Neural progenitor cell (in vitro differentiated cells): ENCODE data around the gene CARF. TPM values are rescaled to one million over a fixed set of nuclear protein-coding genes. Genes with fewer than 3 reads are reported as not detected.

Experiments
- DNase-seq: peaks from one replicate; pipeline ENCODE4 v3.0.0-alpha.2; 2016; ENCODE audit warnings: low spot score
- H2AFZ ChIP-seq: fragments of 200-600 bp; sonication (generic); replicated peaks from 2 replicates; pipeline ENCODE4 v1.6.1; 2016; ENCODE audit warnings: antibody characterized with exemption
- H3F3A ChIP-seq: fragments of 200-600 bp; sonication (generic); 2 replicates; pipeline ENCODE4 v1.6.1; 2016; ENCODE audit warnings: antibody characterized with exemption, low read depth
- H3K27ac ChIP-seq: fragments of 200-600 bp; sonication (generic); 2 replicates; pipeline ENCODE4 v1.5.1; 2016; ENCODE audit warnings: mild to moderate bottlenecking
- H3K27me3 ChIP-seq: fragments of 200-600 bp; sonication (generic); 2 replicates; pipeline ENCODE4 v1.6.1; 2016; ENCODE audit warnings: mild to moderate bottlenecking, moderate library complexity
- H3K36me3 ChIP-seq: fragments of 200-600 bp; sonication (generic); 2 replicates; pipeline ENCODE4 v1.5.1; 2016
- H3K4me1 ChIP-seq: fragments of 200-600 bp; sonication (generic); 2 replicates; pipeline ENCODE4 v1.6.1; 2016; ENCODE audit warnings: mixed run types
- H3K4me2 ChIP-seq: fragments of 200-600 bp; sonication (generic); 2 replicates; pipeline ENCODE4 v1.6.1; 2016
- H3K4me3 ChIP-seq: fragments of 200-600 bp; sonication (generic); 2 replicates; pipeline ENCODE4 v1.5.1; 2016
- H3K79me2 ChIP-seq: fragments of 200-600 bp; sonication (generic); 2 replicates; pipeline ENCODE4 v1.6.1; 2016; ENCODE audit warnings: low read depth
- H3K9ac ChIP-seq: fragments of 200-600 bp; sonication (generic); 2 replicates; pipeline ENCODE4 v1.6.1; 2016
- H3K9me3 ChIP-seq: fragments of 200-600 bp; sonication (generic); 2 replicates; pipeline ENCODE4 v1.5.1; 2016; ENCODE audit warnings: low read depth
- H4K20me1 ChIP-seq: fragments of 200-600 bp; sonication (generic); 2 replicates; pipeline ENCODE4 v1.6.1; 2016; ENCODE audit warnings: low read depth
- H3K27ac Mint-ChIP-seq: 3 replicates; pipeline ENCODE4 v1.8.0; 2021; ENCODE audit warnings: mixed read lengths
- H3K27me3 Mint-ChIP-seq: 2 replicates; pipeline ENCODE4 v1.8.0; 2022; ENCODE audit warnings: low read depth, mild to moderate bottlenecking, inconsistent platforms, moderate library complexity, mixed read lengths; ENCODE audit not compliant: insufficient read depth
- H3K36me3 Mint-ChIP-seq: 3 replicates; pipeline ENCODE4 v1.8.0; 2021; ENCODE audit warnings: mixed read lengths
- H3K4me1 Mint-ChIP-seq: 3 replicates; pipeline ENCODE4 v1.8.0; 2021; ENCODE audit warnings: mixed read lengths
- H3K4me3 Mint-ChIP-seq: 3 replicates; pipeline ENCODE4 v1.8.0; 2021; ENCODE audit warnings: mild to moderate bottlenecking, moderate library complexity, mixed read lengths
- H3K9me3 Mint-ChIP-seq: 3 replicates; pipeline ENCODE4 v1.8.0; 2020; ENCODE audit warnings: mixed read lengths
- EZH2 ChIP-seq: fragments of 200-600 bp; sonication (generic); IDR thresholded peaks from 2 replicates; pipeline ENCODE4 v1.6.1; 2017; ENCODE audit warnings: antibody characterized with exemption, mild to moderate bottlenecking, moderate library complexity
- EZH2phosphoT487 ChIP-seq: fragments of 200-600 bp; sonication (generic); IDR thresholded peaks from 2 replicates; pipeline ENCODE4 v1.6.1; 2017; ENCODE audit warnings: antibody characterized with exemption
- total RNA-seq: library from RNA; depleted of rRNA; stranded (reverse); fragments of >200 nt; gene quantifications from 2 replicates; pipeline ENCODE4 v1.2.3, GENCODE V29; 2015; ENCODE audit warnings: low replicate concordance
- TF ChIP-seq, protein P1 (sequence below): fragments of 200-600 bp; sonication (generic); IDR thresholded peaks from 2 replicates; pipeline ENCODE4 v1.5.1; 2017; ENCODE audit warnings: antibody characterized with exemption, mild to moderate bottlenecking

Gene CARF
- total RNA-seq, 1 donor from 2014 or later = 30.9 TPM

GRCh38 chr2:202933958-202934357, 21.9 kb downstream of the CARF start:
- Histone ChIP-seq H3K4me3 (no peak overlapping the region), H3K4me1 (no peaks in the 10 kb centered on the region), H3K4me2 (no peak overlapping the region), H4K20me1 (no peaks in the 10 kb centered on the region), H3K9ac (no peak overlapping the region), H3K27ac (no peak overlapping the region), H3K36me3 (peaks cover 3% of the 10 kb centered on the region), H2AFZ (no peak overlapping the region), H3K27me3 (no peaks in the 10 kb centered on the region), H3K79me2 (no peaks in the 10 kb centered on the region), H3K9me3 (no peaks in the 10 kb centered on the region), H3F3A (no peaks in the 10 kb centered on the region)
- Mint-ChIP-seq H3K9me3 (no peaks in the 10 kb centered on the region), H3K27me3 (peaks cover 2% of the 10 kb centered on the region), H3K4me3 (no peak overlapping the region), H3K4me1 (no peaks in the 10 kb centered on the region), H3K36me3 (peaks cover 21% of the 10 kb centered on the region), H3K27ac (no peak overlapping the region)
- TF ChIP-seq EZH2phosphoT487 (no peak), EZH2 (no peak)
- TF ChIP-seq, protein P1, sequence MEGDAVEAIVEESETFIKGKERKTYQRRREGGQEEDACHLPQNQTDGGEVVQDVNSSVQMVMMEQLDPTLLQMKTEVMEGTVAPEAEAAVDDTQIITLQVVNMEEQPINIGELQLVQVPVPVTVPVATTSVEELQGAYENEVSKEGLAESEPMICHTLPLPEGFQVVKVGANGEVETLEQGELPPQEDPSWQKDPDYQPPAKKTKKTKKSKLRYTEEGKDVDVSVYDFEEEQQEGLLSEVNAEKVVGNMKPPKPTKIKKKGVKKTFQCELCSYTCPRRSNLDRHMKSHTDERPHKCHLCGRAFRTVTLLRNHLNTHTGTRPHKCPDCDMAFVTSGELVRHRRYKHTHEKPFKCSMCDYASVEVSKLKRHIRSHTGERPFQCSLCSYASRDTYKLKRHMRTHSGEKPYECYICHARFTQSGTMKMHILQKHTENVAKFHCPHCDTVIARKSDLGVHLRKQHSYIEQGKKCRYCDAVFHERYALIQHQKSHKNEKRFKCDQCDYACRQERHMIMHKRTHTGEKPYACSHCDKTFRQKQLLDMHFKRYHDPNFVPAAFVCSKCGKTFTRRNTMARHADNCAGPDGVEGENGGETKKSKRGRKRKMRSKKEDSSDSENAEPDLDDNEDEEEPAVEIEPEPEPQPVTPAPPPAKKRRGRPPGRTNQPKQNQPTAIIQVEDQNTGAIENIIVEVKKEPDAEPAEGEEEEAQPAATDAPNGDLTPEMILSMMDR = no peak
- DNase-seq = no peak

- Histone ChIP-seq H4K20me1 (no peaks in the 10 kb centered on the region), H3K36me3 (peaks cover 7% of the 10 kb centered on the region), H3K9ac (no peak overlapping the region), H3F3A (no peaks in the 10 kb centered on the region), H3K4me3 (no peak overlapping the region), H3K9me3 (no peaks in the 10 kb centered on the region), H2AFZ (no peak overlapping the region), H3K4me2 (no peak overlapping the region), H3K79me2 (no peaks in the 10 kb centered on the region), H3K27ac (no peak overlapping the region), H3K4me1 (no peaks in the 10 kb centered on the region), H3K27me3 (no peaks in the 10 kb centered on the region)
- Mint-ChIP-seq H3K4me1 (no peaks in the 10 kb centered on the region), H3K4me3 (no peak overlapping the region), H3K27ac (no peak overlapping the region), H3K36me3 (peaks cover 22% of the 10 kb centered on the region), H3K27me3 (peaks cover 2% of the 10 kb centered on the region), H3K9me3 (no peaks in the 10 kb centered on the region)
- no peak for DNase-seq
- TF ChIP-seq, protein P1 = no peak
- TF ChIP-seq EZH2 (no peak), EZH2phosphoT487 (no peak)
Observed at GRCh38 chr2:202934456-202934855, 22.4 kb downstream of the CARF start.

DNA sequence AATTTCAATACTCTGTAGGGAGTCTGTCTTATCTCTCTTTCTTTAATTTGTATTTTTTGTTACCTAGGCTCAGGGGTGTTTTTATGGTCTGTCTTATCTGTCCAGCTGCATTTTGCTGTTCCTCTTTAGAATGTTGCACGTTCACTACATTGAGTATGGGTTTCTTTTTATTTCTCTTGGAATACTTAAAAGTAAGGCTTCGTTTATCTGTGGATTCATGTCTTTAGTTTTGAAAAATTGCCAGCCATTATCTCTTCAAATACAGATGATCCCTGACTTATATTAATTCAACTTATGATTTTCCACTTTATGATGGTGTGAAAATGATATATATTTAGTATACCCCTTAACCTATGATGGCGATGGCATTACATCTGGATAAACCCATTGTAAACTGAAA, 26.9 kb downstream of the CARF start:
- no peak overlapping the region for H3K4me3 Mint-ChIP-seq
- Histone ChIP-seq H3K9me3 (no peaks in the 10 kb centered on the region), H2AFZ (no peak overlapping the region), H3K4me1 (peaks cover 7% of the 10 kb centered on the region), H3K36me3 (peaks cover 7% of the 10 kb centered on the region), H3K4me2 (no peak overlapping the region), H3K27me3 (no peaks in the 10 kb centered on the region), H3K27ac (no peak overlapping the region), H3K4me3 (no peak overlapping the region), H3F3A (no peaks in the 10 kb centered on the region), H3K79me2 (no peaks in the 10 kb centered on the region), H3K9ac (no peak overlapping the region), H4K20me1 (no peaks in the 10 kb centered on the region)
- H3K27me3 Mint-ChIP-seq = peaks cover 2% of the 10 kb centered on the region
- no peak overlapping the region for H3K27ac Mint-ChIP-seq
- no peak for DNase-seq
- H3K9me3 Mint-ChIP-seq = no peaks in the 10 kb centered on the region
- peaks cover 6% of the 10 kb centered on the region for H3K4me1 Mint-ChIP-seq
- no peak for TF ChIP-seq EZH2phosphoT487
- TF ChIP-seq, protein P1 = no peak
- TF ChIP-seq EZH2 = no peak
- peaks cover 16% of the 10 kb centered on the region for H3K36me3 Mint-ChIP-seq
